Prostate gland (tissue), 2 donors: Measurements from ENCODE around the gene SSUH2.

Source experiments
- POLR2A ChIP-seq: fragments of 450-650 bp; IDR thresholded peaks from one replicate; pipeline ENCODE4 v1.6.1; 2016; ENCODE audit warnings: antibody characterized with exemption, mild to moderate bottlenecking
- TF ChIP-seq, protein P1 (sequence below), 4 experiments: fragments of 200-600 bp in 2 of 4; fragments of 450-650 bp in 2 of 4; sonication (generic) in 2 of 4; IDR thresholded peaks; 1 replicate in 3 of 4; 2 replicates in 1 of 4; pipeline ENCODE4 v1.5.1; 2016 to 2019; ENCODE audit warnings: antibody characterized with exemption in 4 of 4, mild to moderate bottlenecking in 2 of 4, moderate library complexity in 2 of 4

- TF ChIP-seq, protein P1, sequence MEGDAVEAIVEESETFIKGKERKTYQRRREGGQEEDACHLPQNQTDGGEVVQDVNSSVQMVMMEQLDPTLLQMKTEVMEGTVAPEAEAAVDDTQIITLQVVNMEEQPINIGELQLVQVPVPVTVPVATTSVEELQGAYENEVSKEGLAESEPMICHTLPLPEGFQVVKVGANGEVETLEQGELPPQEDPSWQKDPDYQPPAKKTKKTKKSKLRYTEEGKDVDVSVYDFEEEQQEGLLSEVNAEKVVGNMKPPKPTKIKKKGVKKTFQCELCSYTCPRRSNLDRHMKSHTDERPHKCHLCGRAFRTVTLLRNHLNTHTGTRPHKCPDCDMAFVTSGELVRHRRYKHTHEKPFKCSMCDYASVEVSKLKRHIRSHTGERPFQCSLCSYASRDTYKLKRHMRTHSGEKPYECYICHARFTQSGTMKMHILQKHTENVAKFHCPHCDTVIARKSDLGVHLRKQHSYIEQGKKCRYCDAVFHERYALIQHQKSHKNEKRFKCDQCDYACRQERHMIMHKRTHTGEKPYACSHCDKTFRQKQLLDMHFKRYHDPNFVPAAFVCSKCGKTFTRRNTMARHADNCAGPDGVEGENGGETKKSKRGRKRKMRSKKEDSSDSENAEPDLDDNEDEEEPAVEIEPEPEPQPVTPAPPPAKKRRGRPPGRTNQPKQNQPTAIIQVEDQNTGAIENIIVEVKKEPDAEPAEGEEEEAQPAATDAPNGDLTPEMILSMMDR (IDR thresholded peaks at IDR 0.05), result no peak
- TF ChIP-seq POLR2A, result no peak
Measured at GRCh38 chr3:8650583-8651416, 6.2 kb upstream of the SSUH2 start.
